ENCODE results near the gene YAP1. TPM values are rescaled to one million over a fixed set of nuclear protein-coding genes. Genes with fewer than 3 reads are reported as not detected.
"Not testable (repeated sequence)": the region's sequence is repeated elsewhere in the genome, so short reads cannot be mapped to it uniquely, and the experiment has no call there.

Gene YAP1
- total RNA-seq, 2 experiments from 2014 or later: 0.09 TPM; not detected in 1

DNA sequence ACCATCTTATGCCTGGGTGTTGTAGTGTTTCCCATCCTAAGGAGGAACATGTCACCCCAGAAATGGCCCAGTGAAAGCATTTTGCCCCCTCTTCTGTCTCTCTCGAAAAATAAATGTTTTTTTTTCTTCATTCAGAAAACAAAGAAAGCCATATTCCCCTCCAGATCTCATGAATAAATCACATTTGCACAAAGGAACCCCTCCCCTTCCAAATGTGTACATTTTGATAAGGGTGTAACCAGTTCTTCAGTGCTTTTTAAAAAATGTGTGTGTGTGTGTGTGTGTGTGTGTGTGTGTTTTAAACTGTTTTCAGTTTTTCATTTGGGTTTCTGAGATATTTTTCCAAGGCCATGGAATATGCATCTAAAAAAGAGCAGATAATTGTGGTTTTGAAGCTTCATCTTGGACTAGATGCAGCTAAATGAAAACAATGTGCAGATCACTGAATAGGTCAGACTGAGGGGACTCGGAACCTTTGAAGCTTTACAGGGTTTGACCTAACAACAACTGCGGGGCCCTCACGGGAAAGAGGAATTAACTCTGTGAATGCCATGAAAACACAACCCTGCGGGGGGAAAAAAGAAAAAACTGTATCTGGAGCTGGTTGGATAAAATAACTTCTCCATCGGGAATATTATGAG is 76.4 kb downstream of the YAP1 start:
- Mint-ChIP-seq H3K4me3 (no peak overlapping the region), H3K36me3 (no peaks in the 10 kb centered on the region), H3K27ac (no peak overlapping the region), H3K9me3 (ENCODE audit: low read depth) (no peaks in the 10 kb centered on the region), H3K27me3 (peaks cover 17% of the 10 kb centered on the region), H3K4me1 (no peaks in the 10 kb centered on the region)
- DNase-seq: no peak
- ATAC-seq: no peak
- CTCF ChIA-PET: no interaction called here

DNA sequence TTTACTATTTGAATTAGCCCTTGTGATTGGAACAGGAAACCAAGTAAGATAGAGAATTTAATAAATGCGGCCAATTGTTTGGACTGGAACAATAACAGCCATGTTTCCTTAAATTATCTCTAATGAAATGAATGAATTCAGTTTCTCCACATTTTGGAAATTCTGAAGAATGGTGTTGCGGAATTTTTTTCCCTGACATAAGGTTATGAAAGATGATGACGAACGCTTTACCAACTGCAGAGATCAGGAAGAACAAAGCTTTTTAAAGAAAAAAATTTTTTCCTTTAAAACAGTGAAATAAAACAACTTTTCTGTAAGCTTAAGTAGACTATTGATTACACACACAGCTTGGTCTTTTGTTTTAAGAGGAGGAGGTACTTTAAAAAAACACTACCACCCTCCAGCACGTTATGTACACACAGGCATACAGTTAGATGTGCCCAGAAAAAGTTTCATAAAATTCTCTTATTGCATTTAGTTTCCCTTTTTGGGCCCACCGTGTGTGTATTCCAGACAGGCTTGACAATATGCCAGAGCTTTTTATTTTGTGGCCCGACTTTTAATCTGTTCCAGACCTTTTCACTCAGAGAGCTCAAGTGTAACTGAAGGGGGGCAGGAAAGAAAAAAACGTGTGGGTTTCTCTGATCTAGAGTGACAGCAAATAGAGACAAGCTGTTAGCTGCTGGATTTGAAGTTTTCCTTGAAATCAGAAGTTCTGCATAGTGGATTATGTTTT is 77.3 kb downstream of the YAP1 start:
- ATAC-seq (no peak), DNase-seq (no peak)
- peaks cover 24% of the 10 kb centered on the region for H3K27me3 Mint-ChIP-seq
- no peak overlapping the region for H3K4me3 Mint-ChIP-seq
- H3K4me1 Mint-ChIP-seq: no peaks in the 10 kb centered on the region
- CTCF ChIA-PET: no interaction called here
- no peaks in the 10 kb centered on the region for H3K9me3 Mint-ChIP-seq (ENCODE audit: low read depth)
- no peak overlapping the region for H3K27ac Mint-ChIP-seq
- no peaks in the 10 kb centered on the region for H3K36me3 Mint-ChIP-seq

DNA sequence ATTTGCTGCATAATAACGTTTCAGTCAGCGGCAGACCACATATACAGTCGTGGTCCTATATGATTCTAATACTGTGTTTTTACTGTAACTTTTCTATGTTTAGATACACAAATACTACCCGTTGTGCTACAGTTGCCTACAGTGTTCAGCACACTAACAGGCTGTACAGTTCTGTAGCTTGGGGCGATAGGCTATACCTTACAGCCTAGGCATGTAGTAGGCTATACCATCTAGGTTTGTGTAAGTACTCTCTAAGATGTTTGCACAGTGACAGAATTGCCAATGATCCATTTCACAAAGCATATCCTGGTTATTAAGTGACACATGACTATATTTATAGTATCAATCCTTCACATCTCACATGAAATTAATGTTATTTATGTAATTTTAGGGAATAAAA is 78.2 kb downstream of the YAP1 start:
- Mint-ChIP-seq H3K9me3 (ENCODE audit: low read depth) (no peaks in the 10 kb centered on the region), H3K4me1 (no peaks in the 10 kb centered on the region), H3K27me3 (peaks cover 24% of the 10 kb centered on the region), H3K36me3 (no peaks in the 10 kb centered on the region), H3K4me3 (no peak overlapping the region), H3K27ac (no peak overlapping the region)
- CTCF ChIA-PET: no interaction called here
- DNase-seq (no peak), ATAC-seq (no peak)

DNA sequence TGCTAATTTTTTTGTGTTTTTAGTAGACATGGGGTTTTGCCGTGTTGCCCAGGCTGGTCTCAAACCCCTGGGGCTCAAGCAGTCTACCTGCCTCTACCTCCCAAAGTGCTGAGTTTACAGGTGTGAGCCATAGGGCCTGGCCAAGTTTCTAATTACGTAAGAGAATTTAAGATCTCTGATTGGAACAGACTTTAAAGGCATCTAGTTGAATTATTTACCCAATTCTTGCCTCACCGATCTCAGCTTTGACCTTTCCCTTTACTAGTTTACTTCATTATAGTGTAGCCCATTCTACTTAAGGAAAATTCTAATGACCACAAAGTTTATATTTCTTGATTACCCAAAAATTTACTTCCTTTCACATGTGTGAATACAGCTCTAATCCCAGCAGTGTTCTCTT is 81.6 kb downstream of the YAP1 start:
- no peak overlapping the region for H3K4me3 Mint-ChIP-seq
- H3K4me1 Mint-ChIP-seq: no peaks in the 10 kb centered on the region
- no peaks in the 10 kb centered on the region for H3K9me3 Mint-ChIP-seq (ENCODE audit: low read depth)
- DNase-seq: no peak
- CTCF ChIA-PET: no interaction called here
- no peak for ATAC-seq
- H3K27ac Mint-ChIP-seq: no peak overlapping the region
- H3K36me3 Mint-ChIP-seq: no peaks in the 10 kb centered on the region
- peaks cover 27% of the 10 kb centered on the region for H3K27me3 Mint-ChIP-seq

DNA sequence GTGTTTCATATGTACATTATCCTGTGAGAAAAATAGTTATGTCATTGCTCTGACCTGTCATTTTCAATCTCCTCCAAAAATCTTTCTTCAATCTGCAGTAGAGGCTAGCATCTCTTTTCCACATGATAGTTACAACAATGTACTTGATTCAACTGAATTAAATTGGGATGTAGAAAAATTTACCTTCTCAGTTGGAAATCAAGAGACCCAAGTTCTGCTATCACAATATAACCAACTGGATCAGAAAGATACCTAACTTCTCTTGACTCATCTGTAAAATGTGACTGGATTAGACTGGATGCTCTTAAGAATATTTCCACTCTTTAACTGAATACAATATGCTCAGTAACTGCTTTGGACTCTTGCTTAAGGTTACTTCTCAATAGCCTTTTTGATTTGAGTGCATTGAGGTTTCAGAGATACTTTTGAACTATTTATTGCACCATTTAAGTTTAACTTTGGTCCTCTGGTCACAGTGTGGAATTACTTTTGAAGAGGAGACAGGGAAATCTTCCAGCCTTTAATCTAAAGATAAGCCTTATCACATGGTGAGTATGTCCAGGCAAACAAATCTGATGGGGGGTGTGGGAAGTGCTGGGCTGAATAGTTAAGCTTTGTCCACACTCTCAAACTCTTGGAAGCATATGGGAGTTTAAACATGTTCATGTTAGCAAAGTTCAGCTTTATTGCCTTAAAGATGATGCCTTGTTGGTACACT is 82.3 kb downstream of the YAP1 start:
- Mint-ChIP-seq H3K4me3 (no peak overlapping the region), H3K4me1 (no peaks in the 10 kb centered on the region), H3K27me3 (peaks cover 23% of the 10 kb centered on the region), H3K36me3 (no peaks in the 10 kb centered on the region), H3K27ac (no peak overlapping the region), H3K9me3 (ENCODE audit: low read depth) (no peaks in the 10 kb centered on the region)
- no peak for ATAC-seq
- CTCF ChIA-PET: no interaction called here
- DNase-seq: no peak

DNA sequence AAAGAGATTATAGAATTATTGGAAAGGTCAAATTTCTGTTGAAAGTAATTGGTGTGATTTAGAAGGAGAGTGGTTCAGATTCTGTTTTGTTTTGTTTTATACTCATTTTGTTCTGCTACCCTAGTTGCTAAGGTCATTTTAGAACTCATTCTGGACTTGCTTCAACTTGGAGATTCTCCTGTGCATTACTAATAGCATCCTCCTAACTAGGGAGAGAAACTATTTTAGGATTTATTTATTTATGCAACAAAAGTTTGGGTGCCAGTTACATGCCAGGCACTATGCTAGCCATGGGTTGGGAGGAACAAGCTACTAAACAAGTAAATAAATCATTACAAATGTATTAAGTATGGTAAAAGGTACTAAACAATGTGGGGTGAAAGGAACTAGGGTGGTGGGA is 84.0 kb downstream of the YAP1 start:
- no peaks in the 10 kb centered on the region for H3K9me3 Mint-ChIP-seq (ENCODE audit: low read depth)

DNA sequence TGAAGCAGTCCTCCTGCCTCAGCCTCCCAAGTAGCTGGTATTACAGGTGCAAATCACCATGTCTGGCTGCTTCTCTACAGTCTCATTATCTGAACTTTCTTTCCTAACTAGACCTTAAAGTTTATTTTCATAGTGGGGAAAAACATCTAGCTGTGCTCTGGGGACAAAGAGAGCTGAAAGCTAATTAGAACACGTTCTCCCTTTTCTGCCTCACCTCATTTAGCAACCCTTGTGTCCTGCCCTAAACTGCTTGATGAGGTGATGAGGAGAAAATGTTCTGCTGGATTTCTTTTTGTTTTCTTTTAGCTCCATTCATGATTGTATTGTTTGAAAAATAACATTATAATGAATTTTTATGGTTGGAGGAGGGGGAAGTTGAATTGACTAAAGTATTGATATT is 84.7 kb downstream of the YAP1 start:
- no peak for ATAC-seq
- no peaks in the 10 kb centered on the region for H3K9me3 Mint-ChIP-seq (ENCODE audit: low read depth)
- CTCF ChIA-PET: no interaction called here
- no peak overlapping the region for H3K4me3 Mint-ChIP-seq
- H3K27ac Mint-ChIP-seq: no peak overlapping the region
- no peaks in the 10 kb centered on the region for H3K36me3 Mint-ChIP-seq
- no peak for DNase-seq
- peaks cover 25% of the 10 kb centered on the region for H3K27me3 Mint-ChIP-seq
- no peaks in the 10 kb centered on the region for H3K4me1 Mint-ChIP-seq

More for the DNA sequence above, 84.0 kb downstream of the YAP1 start:
- H3K4me1 Mint-ChIP-seq: no peaks in the 10 kb centered on the region
- no peak for ATAC-seq
- no peak for DNase-seq
- H3K27ac Mint-ChIP-seq: no peak overlapping the region
- CTCF ChIA-PET: no interaction called here
- H3K27me3 Mint-ChIP-seq: peaks cover 26% of the 10 kb centered on the region
- H3K36me3 Mint-ChIP-seq: no peaks in the 10 kb centered on the region
- H3K4me3 Mint-ChIP-seq: no peak overlapping the region

DNA sequence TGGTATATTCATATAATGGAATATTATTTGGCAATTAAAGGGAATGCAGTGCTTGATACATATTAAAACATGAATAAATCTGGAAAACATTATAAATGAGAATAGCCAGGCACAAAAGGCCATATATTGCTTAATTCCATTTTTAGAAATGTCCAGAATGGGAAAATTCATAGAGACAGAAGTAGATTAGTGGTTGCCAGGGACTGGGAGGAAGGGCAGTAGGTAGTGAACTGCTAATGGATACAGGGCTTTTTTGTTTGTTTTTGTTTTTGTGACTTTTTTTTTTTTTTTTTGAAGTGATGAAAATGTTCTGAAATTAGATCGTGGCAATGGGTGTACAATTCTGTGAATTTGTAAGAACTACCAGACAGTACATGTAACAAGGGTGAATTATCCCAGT is 86.1 kb downstream of the YAP1 start:
- CTCF ChIA-PET: no interaction called here
- Mint-ChIP-seq H3K4me1 (no peaks in the 10 kb centered on the region), H3K36me3 (no peaks in the 10 kb centered on the region), H3K27ac (no peak overlapping the region), H3K9me3 (ENCODE audit: low read depth) (no peaks in the 10 kb centered on the region), H3K4me3 (no peak overlapping the region), H3K27me3 (peaks cover 27% of the 10 kb centered on the region)
- no peak for DNase-seq
- no peak for ATAC-seq

DNA sequence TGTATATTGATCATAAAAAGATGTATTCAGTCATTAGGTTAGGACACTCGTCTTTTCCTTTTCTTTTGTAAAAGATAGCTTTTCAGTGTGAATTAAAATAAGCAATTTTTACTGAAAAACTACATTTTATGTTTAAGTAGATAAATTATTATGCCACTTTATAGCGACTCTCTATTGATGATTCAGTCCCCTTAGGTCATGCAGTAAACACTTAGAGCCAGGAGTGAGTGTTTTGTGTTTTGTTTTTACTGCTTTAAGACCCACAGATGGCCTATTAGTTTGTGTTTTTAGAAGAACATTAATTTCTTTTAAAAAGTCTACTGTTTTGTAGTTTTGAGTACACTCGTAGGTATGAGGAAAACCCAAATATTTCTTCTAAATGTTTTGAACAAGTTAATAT is 86.6 kb downstream of the YAP1 start:
- Mint-ChIP-seq H3K9me3 (ENCODE audit: low read depth) (no peaks in the 10 kb centered on the region), H3K4me1 (no peaks in the 10 kb centered on the region), H3K36me3 (no peaks in the 10 kb centered on the region), H3K4me3 (no peak overlapping the region), H3K27ac (no peak overlapping the region), H3K27me3 (peaks cover 31% of the 10 kb centered on the region)
- CTCF ChIA-PET: no interaction called here
- no peak for ATAC-seq
- DNase-seq: no peak

DNA sequence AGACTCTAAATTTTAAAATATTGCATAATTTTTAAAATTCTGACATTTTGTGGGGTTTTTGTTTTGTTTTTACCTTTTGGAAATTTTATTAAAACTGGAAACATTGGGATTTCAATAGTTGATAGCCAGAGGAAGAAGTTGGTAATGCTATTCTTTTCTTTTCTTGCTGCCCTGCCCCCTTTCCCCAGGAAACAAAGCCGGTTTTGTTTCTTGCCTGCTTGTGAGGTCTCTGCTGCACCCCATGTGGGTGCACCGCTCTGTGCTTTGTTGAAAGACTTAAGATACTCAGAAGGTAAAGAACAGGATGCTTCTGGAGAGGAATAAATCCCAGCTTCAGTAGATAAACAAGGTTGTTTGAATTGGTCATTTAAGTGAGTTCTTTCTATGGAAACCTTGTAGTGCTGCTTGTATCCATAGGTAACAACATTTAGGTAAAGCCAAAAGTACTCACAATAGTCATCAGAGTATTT is 87.5 kb downstream of the YAP1 start:
- no peaks in the 10 kb centered on the region for H3K36me3 Mint-ChIP-seq
- DNase-seq (no peak), ATAC-seq (no peak)
- H3K27me3 Mint-ChIP-seq: peaks cover 24% of the 10 kb centered on the region
- no peaks in the 10 kb centered on the region for H3K4me1 Mint-ChIP-seq
- no peaks in the 10 kb centered on the region for H3K9me3 Mint-ChIP-seq (ENCODE audit: low read depth)
- CTCF ChIA-PET: no interaction called here
- H3K4me3 Mint-ChIP-seq: no peak overlapping the region
- H3K27ac Mint-ChIP-seq: no peak overlapping the region

DNA sequence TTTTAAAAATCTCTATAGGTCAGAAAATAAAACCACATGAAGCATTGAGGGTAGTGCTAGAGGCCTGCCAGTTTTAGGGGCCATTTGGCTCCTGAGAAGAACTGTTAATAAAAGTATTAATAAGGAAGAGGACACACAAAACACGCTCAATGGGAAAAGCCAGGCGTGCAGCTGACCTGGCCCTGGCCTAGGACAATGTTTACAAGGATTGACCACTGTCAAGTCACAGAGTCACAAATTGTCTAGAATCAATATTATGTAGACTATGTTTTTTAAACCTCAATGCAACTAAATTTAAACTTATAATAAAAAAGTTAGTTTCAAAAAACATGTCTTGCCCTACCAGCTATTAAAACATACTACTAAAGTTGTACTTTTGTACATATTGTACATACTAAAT is 89.4 kb downstream of the YAP1 start:
- no peaks in the 10 kb centered on the region for H3K9me3 Mint-ChIP-seq (ENCODE audit: low read depth)
- CTCF ChIA-PET: no interaction called here
- H3K4me3 Mint-ChIP-seq: no peak overlapping the region
- peaks cover 24% of the 10 kb centered on the region for H3K27me3 Mint-ChIP-seq
- H3K36me3 Mint-ChIP-seq: no peaks in the 10 kb centered on the region
- no peaks in the 10 kb centered on the region for H3K4me1 Mint-ChIP-seq
- H3K27ac Mint-ChIP-seq: no peak overlapping the region
- ATAC-seq (no peak), DNase-seq (no peak)

DNA sequence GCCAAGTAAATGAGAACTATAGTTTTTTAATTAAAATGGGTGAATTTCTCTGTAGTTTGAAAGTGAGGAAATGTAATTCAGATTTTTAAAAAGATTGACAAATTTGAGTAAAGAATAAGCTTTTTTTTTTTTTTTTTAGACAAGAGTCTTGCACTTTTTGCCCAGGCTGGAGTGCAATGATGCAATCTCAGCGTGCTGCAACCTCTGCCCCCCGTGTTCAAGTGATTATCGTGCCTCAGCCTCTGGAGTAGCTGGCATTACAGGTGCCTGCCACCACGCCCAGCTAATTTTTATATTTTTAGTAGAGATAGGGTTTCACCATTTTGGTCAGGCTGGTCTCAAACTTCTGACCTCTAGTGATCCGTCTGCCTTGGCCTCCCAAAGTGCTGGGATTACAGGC is 90.1 kb downstream of the YAP1 start:
- DNase-seq; H3K9me3 Mint-ChIP-seq (ENCODE audit: low read depth); H3K27ac Mint-ChIP-seq; ATAC-seq; CTCF ChIA-PET; H3K4me3 Mint-ChIP-seq; H3K36me3 Mint-ChIP-seq; H3K4me1 Mint-ChIP-seq: not testable (repeated sequence)
- peaks cover 24% of the 10 kb centered on the region for H3K27me3 Mint-ChIP-seq

DNA sequence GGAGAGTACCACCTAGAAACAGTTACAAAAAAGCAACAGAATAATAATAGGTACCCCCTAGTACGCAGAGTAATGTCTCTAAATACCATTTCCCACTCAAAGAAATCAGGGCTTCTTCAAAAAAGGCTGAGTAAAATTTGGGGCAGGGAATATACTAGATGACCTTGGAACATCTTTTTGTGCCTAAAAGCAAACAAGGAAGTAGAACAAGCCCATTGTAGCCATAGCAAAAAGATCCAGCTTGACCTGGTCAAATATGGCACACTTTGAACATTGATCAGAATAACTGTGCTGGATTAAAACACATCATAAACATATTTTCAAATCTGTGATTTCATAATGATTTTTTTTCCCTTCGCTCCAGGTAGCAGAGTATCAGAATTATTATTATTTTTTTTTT is 91.5 kb downstream of the YAP1 start:
- Mint-ChIP-seq H3K9me3 (ENCODE audit: low read depth) (no peaks in the 10 kb centered on the region), H3K4me3 (no peak overlapping the region), H3K27ac (no peak overlapping the region), H3K36me3 (no peaks in the 10 kb centered on the region), H3K27me3 (peaks cover 28% of the 10 kb centered on the region), H3K4me1 (no peaks in the 10 kb centered on the region)
- no peak for ATAC-seq
- CTCF ChIA-PET: no interaction called here
- no peak for DNase-seq

DNA sequence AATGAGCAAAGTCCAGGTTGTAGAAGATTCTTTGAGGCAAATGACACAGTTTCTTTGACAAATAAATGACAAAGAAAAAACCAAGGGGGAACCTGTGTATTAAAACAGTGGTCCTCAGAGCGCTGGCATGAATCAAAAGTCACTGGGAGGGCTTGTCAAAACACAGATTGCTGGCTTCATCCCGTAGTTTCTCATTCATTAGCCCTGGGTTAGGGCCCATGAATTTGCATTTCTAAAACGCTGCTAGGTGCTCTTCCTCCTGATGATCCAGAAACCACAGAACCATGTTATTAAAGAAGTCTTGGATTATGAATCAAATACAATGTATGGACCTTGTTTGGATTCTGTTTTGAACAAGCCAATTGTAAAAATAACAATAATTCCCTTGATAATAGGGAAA is 92.7 kb downstream of the YAP1 start:
- Mint-ChIP-seq H3K36me3 (no peaks in the 10 kb centered on the region), H3K9me3 (ENCODE audit: low read depth) (no peaks in the 10 kb centered on the region), H3K27me3 (peaks cover 27% of the 10 kb centered on the region), H3K4me3 (no peak overlapping the region), H3K27ac (no peak overlapping the region), H3K4me1 (no peaks in the 10 kb centered on the region)
- CTCF ChIA-PET: no interaction called here
- no peak for ATAC-seq
- DNase-seq: no peak
